Measurements from ENCODE around the gene NEURL1B.
"Not testable (repeated sequence)": the region's sequence is repeated elsewhere in the genome, so short reads cannot be mapped to it uniquely, and the experiment has no call there.

The NEURL1B gene

GRCh38 chr5:172598251-172599203, 42.5 kb upstream of the NEURL1B start:
- Histone ChIP-seq H3K27ac (ENCODE audit: low read length) (no peak overlapping the region), H3K36me3 (ENCODE audit: control insufficient read depth, low read depth, low read length) (no peaks in the 10 kb centered on the region), H3K9me3 (ENCODE audit: control insufficient read depth, low read depth, low read length) (no peaks in the 10 kb centered on the region), H3K4me1 (ENCODE audit: control insufficient read depth, low read depth, low read length) (no peaks in the 10 kb centered on the region), H3K4me3 (ENCODE audit: low read length) (no peak overlapping the region), H3K9ac (ENCODE audit: low read length) (no peak overlapping the region), H3K27me3 (ENCODE audit: control insufficient read depth, insufficient read depth, low read length) (no peaks in the 10 kb centered on the region)

- no peaks in the 10 kb centered on the region for H3K27me3 ChIP-seq (ENCODE audit: control insufficient read depth, insufficient read depth, low read length)
- H3K9me3 ChIP-seq (ENCODE audit: control insufficient read depth, low read depth, low read length), result no peaks in the 10 kb centered on the region
- no peak overlapping the region for H3K9ac ChIP-seq (ENCODE audit: low read length)
- no peak overlapping the region for H3K4me3 ChIP-seq (ENCODE audit: low read length)
- no peak overlapping the region for H3K27ac ChIP-seq (ENCODE audit: low read length)
- H3K4me1 ChIP-seq (ENCODE audit: control insufficient read depth, low read depth, low read length), result peaks cover 3% of the 10 kb centered on the region
- H3K36me3 ChIP-seq (ENCODE audit: control insufficient read depth, low read depth, low read length), result no peaks in the 10 kb centered on the region
These were observed 41.9 kb upstream of the NEURL1B start for GRCh38 chr5:172599204-172599567.

- H3K9ac ChIP-seq (ENCODE audit: low read length), result no peak overlapping the region
- H3K9me3 ChIP-seq (ENCODE audit: control insufficient read depth, low read depth, low read length), result no peaks in the 10 kb centered on the region
- no peaks in the 10 kb centered on the region for H3K36me3 ChIP-seq (ENCODE audit: control insufficient read depth, low read depth, low read length)
- H3K27me3 ChIP-seq (ENCODE audit: control insufficient read depth, insufficient read depth, low read length), result no peaks in the 10 kb centered on the region
- H3K27ac ChIP-seq (ENCODE audit: low read length), result no peak overlapping the region
- H3K4me1 ChIP-seq (ENCODE audit: control insufficient read depth, low read depth, low read length), result peaks cover 6% of the 10 kb centered on the region
- no peak overlapping the region for H3K4me3 ChIP-seq (ENCODE audit: low read length)
These were observed 40.5 kb upstream of the NEURL1B start for GRCh38 chr5:172600571-172600970.

GRCh38 chr5:172601576-172601975, 39.5 kb upstream of the NEURL1B start:
- not testable (repeated sequence) for H3K27me3 ChIP-seq (ENCODE audit: control insufficient read depth, insufficient read depth, low read length); H3K9ac ChIP-seq (ENCODE audit: low read length)
- H3K4me1 ChIP-seq (ENCODE audit: control insufficient read depth, low read depth, low read length), result peaks cover 15% of the 10 kb centered on the region

GRCh38 chr5:172602783-172603231, 38.3 kb upstream of the NEURL1B start:
- Histone ChIP-seq H3K9me3 (ENCODE audit: control insufficient read depth, low read depth, low read length) (no peaks in the 10 kb centered on the region), H3K4me3 (ENCODE audit: low read length) (no peak overlapping the region), H3K27me3 (ENCODE audit: control insufficient read depth, insufficient read depth, low read length) (no peaks in the 10 kb centered on the region), H3K36me3 (ENCODE audit: control insufficient read depth, low read depth, low read length) (no peaks in the 10 kb centered on the region), H3K4me1 (ENCODE audit: control insufficient read depth, low read depth, low read length) (peaks cover 20% of the 10 kb centered on the region), H3K27ac (ENCODE audit: low read length) (no peak overlapping the region), H3K9ac (ENCODE audit: low read length) (no peak overlapping the region)

More at GRCh38 chr5:172601576-172601975, 39.5 kb upstream of the NEURL1B start:
- not testable (repeated sequence) for H3K36me3 ChIP-seq (ENCODE audit: control insufficient read depth, low read depth, low read length); H3K27ac ChIP-seq (ENCODE audit: low read length); H3K4me3 ChIP-seq (ENCODE audit: low read length); H3K9me3 ChIP-seq (ENCODE audit: control insufficient read depth, low read depth, low read length)

GRCh38 chr5:172603251-172603806, 37.7 kb upstream of the NEURL1B start:
- no peaks in the 10 kb centered on the region for H3K27me3 ChIP-seq (ENCODE audit: control insufficient read depth, insufficient read depth, low read length)
- H3K9me3 ChIP-seq (ENCODE audit: control insufficient read depth, low read depth, low read length), result no peaks in the 10 kb centered on the region
- no peak overlapping the region for H3K27ac ChIP-seq (ENCODE audit: low read length)
- H3K4me1 ChIP-seq (ENCODE audit: control insufficient read depth, low read depth, low read length), result peaks cover 20% of the 10 kb centered on the region
- no peak overlapping the region for H3K4me3 ChIP-seq (ENCODE audit: low read length)
- H3K9ac ChIP-seq (ENCODE audit: low read length), result no peak overlapping the region
- H3K36me3 ChIP-seq (ENCODE audit: control insufficient read depth, low read depth, low read length), result no peaks in the 10 kb centered on the region

GRCh38 chr5:172605466-172605865, 35.6 kb upstream of the NEURL1B start:
- Histone ChIP-seq H3K27me3 (ENCODE audit: control insufficient read depth, insufficient read depth, low read length) (no peaks in the 10 kb centered on the region), H3K4me1 (ENCODE audit: control insufficient read depth, low read depth, low read length) (peaks cover 20% of the 10 kb centered on the region), H3K9me3 (ENCODE audit: control insufficient read depth, low read depth, low read length) (no peaks in the 10 kb centered on the region), H3K4me3 (ENCODE audit: low read length) (no peak overlapping the region), H3K27ac (ENCODE audit: low read length) (no peak overlapping the region), H3K36me3 (ENCODE audit: control insufficient read depth, low read depth, low read length) (no peaks in the 10 kb centered on the region), H3K9ac (ENCODE audit: low read length) (no peak overlapping the region)

- no peaks in the 10 kb centered on the region for H3K27me3 ChIP-seq (ENCODE audit: control insufficient read depth, insufficient read depth, low read length)
- H3K36me3 ChIP-seq (ENCODE audit: control insufficient read depth, low read depth, low read length), result no peaks in the 10 kb centered on the region
- no peak overlapping the region for H3K4me3 ChIP-seq (ENCODE audit: low read length)
- peaks cover 20% of the 10 kb centered on the region for H3K4me1 ChIP-seq (ENCODE audit: control insufficient read depth, low read depth, low read length)
- H3K9me3 ChIP-seq (ENCODE audit: control insufficient read depth, low read depth, low read length), result no peaks in the 10 kb centered on the region
- H3K9ac ChIP-seq (ENCODE audit: low read length), result no peak overlapping the region
- H3K27ac ChIP-seq (ENCODE audit: low read length), result no peak overlapping the region
These were observed 34.8 kb upstream of the NEURL1B start for GRCh38 chr5:172606156-172606785.

GRCh38 chr5:172607213-172607793, 33.8 kb upstream of the NEURL1B start:
- Histone ChIP-seq H3K9ac (ENCODE audit: low read length) (no peak overlapping the region), H3K4me3 (ENCODE audit: low read length) (no peak overlapping the region), H3K9me3 (ENCODE audit: control insufficient read depth, low read depth, low read length) (no peaks in the 10 kb centered on the region), H3K27ac (ENCODE audit: low read length) (no peak overlapping the region), H3K27me3 (ENCODE audit: control insufficient read depth, insufficient read depth, low read length) (no peaks in the 10 kb centered on the region), H3K4me1 (ENCODE audit: control insufficient read depth, low read depth, low read length) (peaks cover 20% of the 10 kb centered on the region), H3K36me3 (ENCODE audit: control insufficient read depth, low read depth, low read length) (no peaks in the 10 kb centered on the region)

GRCh38 chr5:172608773-172609172, 32.3 kb upstream of the NEURL1B start:
- Histone ChIP-seq H3K9me3 (ENCODE audit: control insufficient read depth, low read depth, low read length) (no peaks in the 10 kb centered on the region), H3K36me3 (ENCODE audit: control insufficient read depth, low read depth, low read length) (no peaks in the 10 kb centered on the region), H3K27me3 (ENCODE audit: control insufficient read depth, insufficient read depth, low read length) (no peaks in the 10 kb centered on the region), H3K4me3 (ENCODE audit: low read length) (no peak overlapping the region), H3K27ac (ENCODE audit: low read length) (no peak overlapping the region), H3K4me1 (ENCODE audit: control insufficient read depth, low read depth, low read length) (peaks cover 18% of the 10 kb centered on the region), H3K9ac (ENCODE audit: low read length) (no peak overlapping the region)

- H3K9me3 ChIP-seq (ENCODE audit: control insufficient read depth, low read depth, low read length), result no peaks in the 10 kb centered on the region
- H3K36me3 ChIP-seq (ENCODE audit: control insufficient read depth, low read depth, low read length), result no peaks in the 10 kb centered on the region
- H3K4me1 ChIP-seq (ENCODE audit: control insufficient read depth, low read depth, low read length), result peaks cover 14% of the 10 kb centered on the region
- no peaks in the 10 kb centered on the region for H3K27me3 ChIP-seq (ENCODE audit: control insufficient read depth, insufficient read depth, low read length)
- H3K9ac ChIP-seq (ENCODE audit: low read length), result no peak overlapping the region
- no peak overlapping the region for H3K27ac ChIP-seq (ENCODE audit: low read length)
- H3K4me3 ChIP-seq (ENCODE audit: low read length), result no peak overlapping the region
These were observed 30.4 kb upstream of the NEURL1B start for GRCh38 chr5:172610643-172611042.
